OCI-LY1 (cell line): Measurements from ENCODE around the gene RAB1A.

Experiments
- CTCF ChIP-seq: fragments of 200-600 bp; sonication (generic), shearing (Covaris generic); IDR thresholded peaks from 2 replicates; pipeline ENCODE4 v1.5.1; 2017; ENCODE audit warnings: mild to moderate bottlenecking, antibody characterized with exemption, low read length, moderate library complexity, mixed read lengths
- EZH2 ChIP-seq: fragments of 200-600 bp; sonication (generic), shearing (Covaris generic); IDR thresholded peaks from 2 replicates; pipeline ENCODE4 v1.8.0; 2017; ENCODE audit warnings: borderline replicate concordance, mixed run types, mild to moderate bottlenecking, antibody characterized with exemption, low read length, moderate library complexity, mixed read lengths

GRCh38 chr2:65067806-65068553 is 61.9 kb downstream of the RAB1A start:
- TF ChIP-seq CTCF (no peak), EZH2 (no peak)
